HG03378 (cell line): ENCODE measurements around the gene DUSP1.

Experiments used
- ATAC-seq: cut with Tn5 transposase; IDR thresholded peaks from one replicate; pipeline ENCODE4 v1.9.1; 2021; ENCODE audit warnings: mild to moderate bottlenecking, moderate library complexity; ENCODE audit not compliant: unreplicated experiment

DUSP1 gene

GRCh38 chr5:172765766-172766286 lies 5.2 kb downstream of the DUSP1 start:
- ATAC-seq: no peak

- ATAC-seq: peak; percentile 83
Observed at GRCh38 chr5:172764861-172765765, 5.9 kb downstream of the DUSP1 start.

DNA sequence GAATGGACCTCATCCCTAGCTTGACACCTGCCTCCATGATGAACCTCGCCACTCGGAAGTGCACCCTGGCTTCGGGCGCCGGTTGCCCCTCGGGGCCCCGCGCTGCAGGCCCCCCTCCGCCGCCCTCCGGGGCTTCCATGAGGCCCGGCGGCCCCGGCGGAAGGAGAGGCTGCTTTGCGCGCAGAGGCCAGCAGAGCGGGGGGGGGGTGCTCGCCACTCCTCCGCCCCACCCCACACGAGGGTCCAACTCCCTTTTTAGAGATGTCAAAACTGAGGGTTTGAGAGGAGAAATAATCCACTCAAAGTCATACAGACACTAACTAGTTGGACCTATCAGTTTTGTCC lies 7.9 kb downstream of the DUSP1 start:
- ATAC-seq: no peak

GRCh38 chr5:172762214-172763119 lies 8.5 kb downstream of the DUSP1 start:
- no peak for ATAC-seq

DNA sequence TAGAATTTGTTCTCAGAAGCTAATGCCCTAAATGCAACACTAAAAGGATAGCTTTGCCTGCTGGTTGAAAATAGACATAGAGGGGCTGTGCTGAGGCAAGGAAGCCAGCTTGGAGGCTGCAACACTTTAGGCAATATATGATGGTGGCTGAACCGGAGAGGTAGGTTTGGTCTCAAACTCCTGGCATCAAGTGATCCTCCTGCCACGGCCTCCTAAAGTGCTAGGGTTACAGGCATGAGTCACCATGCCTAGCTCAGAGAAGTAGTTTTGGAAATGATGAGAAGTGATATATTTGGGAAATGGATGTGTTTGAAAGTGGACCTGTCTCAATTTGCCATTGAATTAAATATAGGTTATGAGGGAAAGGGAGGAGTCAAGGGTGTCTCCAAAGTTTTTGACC lies 10.0 kb downstream of the DUSP1 start:
- ATAC-seq: no peak

GRCh38 chr5:172760136-172760535 lies 10.9 kb downstream of the DUSP1 start:
- ATAC-seq: no peak

DNA sequence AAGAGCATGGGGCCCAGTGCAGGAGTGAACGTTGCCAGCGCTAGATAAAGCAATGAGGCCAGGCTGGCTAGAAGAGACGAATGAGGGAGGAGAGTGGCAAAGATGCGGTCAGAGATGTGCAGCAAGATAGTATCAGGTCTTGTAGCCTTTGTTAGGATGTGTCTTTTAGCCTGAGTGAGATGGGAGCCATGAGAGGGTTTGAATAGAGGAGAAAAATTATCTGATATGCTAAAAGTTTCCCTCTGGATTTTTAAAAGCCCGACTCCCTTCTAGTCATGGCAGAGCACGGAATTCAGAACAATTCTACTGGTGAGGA lies 12.2 kb downstream of the DUSP1 start:
- ATAC-seq: no peak

DNA sequence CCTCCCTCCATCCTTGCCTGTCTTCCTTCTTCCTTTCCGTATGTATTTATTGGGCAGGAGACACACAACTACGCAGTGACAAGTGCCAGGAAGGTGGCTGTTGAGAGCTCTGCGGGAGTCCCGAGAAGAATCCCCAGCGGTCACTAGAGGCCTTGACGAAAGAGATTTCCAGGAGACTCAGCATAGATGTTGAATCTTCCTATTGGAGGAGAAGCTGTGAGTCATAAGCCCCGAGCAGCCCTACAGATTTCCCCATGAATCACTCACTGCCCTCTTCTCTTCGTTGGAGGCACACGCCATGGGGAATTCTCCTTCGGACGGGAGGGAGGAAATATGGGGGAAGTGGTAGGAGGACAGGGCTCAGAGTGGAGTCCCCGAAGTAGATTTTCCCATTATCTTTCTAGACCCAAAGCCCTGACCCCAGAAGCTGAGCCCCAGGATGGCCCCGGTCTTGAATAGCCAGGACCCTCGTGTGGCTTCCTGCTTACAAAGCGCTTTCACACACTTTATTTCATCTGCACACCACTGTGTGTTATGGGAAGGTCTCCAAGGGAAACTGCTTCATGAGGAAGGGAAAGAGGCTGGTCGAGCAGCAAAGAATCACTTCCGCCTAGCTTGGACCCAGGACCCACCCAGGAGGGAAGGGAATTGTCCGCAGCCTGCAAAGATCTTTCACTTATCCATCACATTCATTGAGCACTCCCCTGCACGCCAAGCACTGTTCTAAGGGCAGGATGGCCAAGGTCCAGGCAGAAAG lies 12.7 kb downstream of the DUSP1 start:
- no peak for ATAC-seq

DNA sequence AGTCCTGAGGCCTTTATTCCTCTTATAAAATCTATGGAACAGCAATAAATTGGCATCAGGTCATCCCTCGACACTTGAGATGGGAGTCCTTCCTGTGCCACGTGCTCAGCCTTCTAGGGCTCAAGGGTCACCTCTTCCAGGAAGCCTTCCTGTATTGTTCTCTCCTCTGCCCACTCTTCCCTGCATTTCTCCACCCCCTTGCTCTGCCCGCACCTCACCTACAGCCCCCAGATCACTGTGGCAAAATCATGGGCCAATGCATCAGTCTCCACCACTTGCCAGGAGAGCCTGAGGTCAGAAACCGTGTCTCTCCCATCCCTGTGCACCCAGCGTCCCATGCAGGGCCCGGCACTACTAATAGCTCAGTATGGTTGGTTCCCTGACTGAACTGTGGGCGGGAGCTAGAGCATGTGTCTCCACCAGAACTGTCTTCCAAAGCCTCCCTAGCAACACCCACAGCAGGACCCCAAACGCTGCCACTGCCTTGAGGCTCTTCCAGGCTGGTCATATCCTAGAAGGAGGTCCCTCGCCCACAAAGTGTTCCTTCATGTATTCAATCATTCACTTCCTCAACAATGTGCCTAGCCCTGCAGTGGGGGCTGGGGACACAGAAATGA lies 13.5 kb downstream of the DUSP1 start:
- no peak for ATAC-seq

DNA sequence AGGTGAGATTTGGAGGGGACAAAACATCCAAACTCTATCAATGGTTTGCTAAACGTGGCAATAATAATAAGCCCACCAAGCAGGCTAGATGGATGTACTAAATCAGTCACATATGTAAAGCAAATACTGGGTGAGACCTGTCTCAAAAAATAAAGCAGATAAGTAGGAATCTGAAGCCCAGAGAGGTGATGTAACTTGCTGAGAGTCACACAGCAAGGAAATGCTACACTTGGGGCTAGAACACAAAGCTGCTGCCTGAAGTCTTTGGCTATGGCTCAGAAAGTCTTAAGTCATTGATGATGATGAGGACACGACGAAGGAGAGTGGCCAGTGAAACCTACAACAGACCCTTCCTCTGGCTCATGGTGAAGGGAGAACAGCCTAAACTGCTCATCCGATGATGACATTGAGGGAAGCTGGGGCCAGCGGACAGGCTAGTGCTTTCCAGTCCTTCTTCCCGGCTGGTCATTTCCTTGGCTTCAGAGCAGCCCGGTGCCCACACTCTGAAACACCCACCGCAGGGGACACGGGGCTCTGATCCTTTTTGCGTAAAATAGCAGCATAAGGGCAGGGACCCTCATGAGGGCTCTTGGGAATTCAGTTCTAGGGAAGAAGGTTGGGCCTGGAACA lies 14.1 kb downstream of the DUSP1 start:
- no peak for ATAC-seq

DNA sequence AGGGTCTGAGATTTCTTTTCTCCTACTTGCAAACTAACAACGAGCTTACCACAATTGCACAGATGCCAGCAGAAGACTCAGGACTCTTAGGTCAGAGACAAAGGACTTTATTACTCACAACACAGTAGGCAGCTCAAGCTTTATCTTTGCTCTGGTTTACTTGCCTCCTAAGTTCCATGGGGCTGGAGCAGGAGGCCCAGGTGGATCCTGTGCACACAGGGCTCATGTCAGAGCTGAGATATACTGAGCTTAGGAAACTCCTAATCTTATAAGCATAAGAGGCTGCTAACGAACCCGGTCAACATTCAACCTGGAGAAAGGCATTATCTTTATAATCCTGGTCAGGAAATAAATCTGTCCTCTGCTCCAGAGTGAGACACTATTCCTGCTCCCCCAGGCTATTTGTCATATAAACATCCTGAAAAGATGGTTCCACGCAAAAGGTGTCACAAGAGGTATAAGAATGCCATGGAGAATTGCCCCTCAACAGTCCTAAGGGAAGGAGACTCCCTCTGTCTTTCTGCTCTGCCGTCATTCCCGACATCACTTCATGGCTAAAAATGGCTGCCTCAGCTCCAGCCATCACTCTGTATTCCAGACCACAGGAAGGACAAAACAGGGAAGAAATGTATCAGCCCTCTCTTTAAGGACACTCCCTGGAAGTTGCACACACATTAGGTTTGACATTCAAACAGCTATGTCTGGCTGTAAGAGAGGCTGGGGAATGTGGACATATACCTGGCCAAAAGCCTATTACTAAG lies 16.2 kb downstream of the DUSP1 start:
- ATAC-seq: no peak

GRCh38 chr5:172753101-172753500 lies 17.9 kb downstream of the DUSP1 start:
- ATAC-seq: no peak

- no peak for ATAC-seq
Observed at GRCh38 chr5:172751761-172752510, 19.1 kb downstream of the DUSP1 start.

GRCh38 chr5:172749881-172750633 lies 20.9 kb downstream of the DUSP1 start:
- no peak for ATAC-seq

DNA sequence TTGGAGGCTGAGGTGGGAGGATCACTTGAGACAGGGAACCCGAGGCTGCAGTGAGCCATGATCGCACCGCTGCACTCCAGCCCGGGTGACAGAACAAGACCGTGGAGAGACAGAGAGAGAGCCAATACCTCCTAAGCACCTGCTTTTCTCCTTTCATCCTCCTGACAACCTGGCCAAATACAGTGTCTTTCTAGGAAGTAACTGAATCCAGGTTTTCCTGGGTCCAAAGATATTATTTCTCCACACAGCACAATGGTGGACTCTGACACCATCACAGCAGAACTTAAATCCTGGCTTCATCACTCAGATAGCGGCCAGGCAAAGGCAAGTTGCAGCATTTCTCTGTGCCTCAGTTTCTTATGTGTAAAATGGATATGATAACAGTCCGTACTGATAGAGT lies 21.9 kb downstream of the DUSP1 start:
- ATAC-seq: no peak

DNA sequence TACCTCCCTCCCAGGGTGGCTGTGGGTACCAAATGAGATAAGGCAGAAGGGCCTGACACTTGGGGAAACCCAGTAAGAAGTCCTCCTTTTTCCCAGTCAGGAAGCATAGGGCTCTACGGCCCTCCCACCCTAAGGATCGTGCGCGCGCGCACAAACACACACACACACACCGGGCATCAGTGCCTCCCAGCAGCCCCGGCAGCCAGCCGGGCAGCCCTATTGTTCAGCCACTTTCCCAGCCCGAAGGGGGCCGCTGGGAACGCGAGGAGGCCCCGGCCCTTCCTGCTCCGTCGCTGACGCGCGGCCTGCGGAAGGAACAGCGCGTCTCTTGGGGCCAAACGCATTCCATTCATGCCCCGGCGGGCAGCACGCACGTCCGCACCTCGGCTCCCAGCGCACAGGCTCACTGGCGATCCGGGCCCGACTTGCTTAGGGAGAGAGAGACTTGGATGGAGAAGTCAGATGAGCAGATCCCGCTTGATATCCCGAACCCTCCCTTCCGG lies 22.6 kb downstream of the DUSP1 start:
- ATAC-seq: no peak

DNA sequence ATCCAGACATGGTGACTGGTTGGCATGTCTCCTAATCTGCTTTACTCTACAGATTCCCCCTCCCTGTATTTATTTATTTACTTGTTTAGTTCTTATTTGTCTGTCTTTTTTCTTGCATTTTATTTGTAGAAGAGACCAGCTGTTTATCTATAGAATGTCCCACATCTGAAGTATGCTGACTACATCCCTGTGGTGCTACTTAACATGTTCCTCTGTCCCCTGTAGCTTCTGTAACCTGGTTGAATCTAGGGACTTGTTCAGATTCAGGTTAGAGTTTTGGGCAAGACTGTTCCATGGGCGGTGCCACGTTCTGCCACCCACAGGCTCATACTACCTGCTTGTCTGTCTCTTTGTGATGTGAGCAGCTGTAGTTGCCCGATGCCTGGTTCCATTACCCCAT lies 23.5 kb downstream of the DUSP1 start:
- no peak for ATAC-seq

DNA sequence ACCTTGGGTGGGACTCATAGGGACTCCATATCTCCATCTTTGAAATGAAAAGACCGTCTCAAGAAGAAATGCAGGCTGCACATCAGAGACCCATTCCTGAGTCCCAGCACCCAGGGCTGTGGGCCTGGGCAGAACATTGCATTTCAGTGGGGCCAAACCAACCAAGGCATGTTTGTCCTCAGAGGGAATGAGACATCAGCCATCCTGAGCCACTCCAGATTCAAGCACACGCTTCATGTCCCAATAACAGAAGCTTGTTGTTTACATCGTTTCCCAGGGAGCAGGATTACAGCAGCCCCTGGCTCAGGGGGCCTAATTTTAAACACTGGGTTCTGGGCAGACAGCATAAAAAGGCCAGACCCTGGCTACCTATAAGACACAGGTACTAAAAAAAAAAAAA lies 24.3 kb downstream of the DUSP1 start:
- no peak for ATAC-seq
